Loucy (cell line): ENCODE data around the gene CNOT8.
"Not testable (repeated sequence)": the region's sequence is repeated elsewhere in the genome, so short reads cannot be mapped to it uniquely, and the experiment has no call there.

Experiments used
- H2AFZ ChIP-seq: fragments of 200-600 bp; sonication (generic); 2 replicates; pipeline ENCODE4 v1.6.0; 2016; ENCODE audit warnings: antibody characterized with exemption, mild to moderate bottlenecking, low read length, moderate library complexity
- H3F3A ChIP-seq: fragments of 200-600 bp; 2 replicates; pipeline ENCODE4 v1.6.0; 2016; ENCODE audit warnings: antibody characterized with exemption, low read depth, mild to moderate bottlenecking
- H3K27me3 ChIP-seq: fragments of 200-600 bp; sonication (generic); 2 replicates; pipeline ENCODE4 v1.6.1; 2014; ENCODE audit warnings: low read length, mild to moderate bottlenecking; ENCODE audit not compliant: insufficient read depth, poor library complexity, severe bottlenecking
- H3K36me3 ChIP-seq: fragments of 200-600 bp; sonication (generic); 2 replicates; pipeline ENCODE4 v1.6.1; 2016; ENCODE audit warnings: low read length; ENCODE audit not compliant: insufficient read depth
- H3K4me1 ChIP-seq: fragments of 200-600 bp; sonication (generic); 2 replicates; pipeline ENCODE4 v1.5.1; 2014; ENCODE audit warnings: low read length, mild to moderate bottlenecking; ENCODE audit not compliant: insufficient read depth, poor library complexity, severe bottlenecking
- H3K4me2 ChIP-seq: fragments of 200-600 bp; sonication (generic); 2 replicates; pipeline ENCODE4 v1.6.0; 2014; ENCODE audit warnings: antibody characterized with exemption, low read length, low read depth, mild to moderate bottlenecking; ENCODE audit not compliant: poor library complexity, severe bottlenecking
- H3K4me3 ChIP-seq: fragments of 200-600 bp; sonication (generic); 2 replicates; pipeline ENCODE4 v1.5.1; 2014; ENCODE audit warnings: low read length, mild to moderate bottlenecking, mixed read lengths; ENCODE audit not compliant: poor library complexity, severe bottlenecking
- H3K79me2 ChIP-seq: fragments of 200-600 bp; sonication (generic); 2 replicates; pipeline ENCODE4 v1.6.1; 2014; ENCODE audit warnings: low read length; ENCODE audit not compliant: insufficient read depth
- H3K9ac ChIP-seq: fragments of 200-600 bp; sonication (generic); 2 replicates; pipeline ENCODE4 v1.6.0; 2014; ENCODE audit warnings: mild to moderate bottlenecking, low read depth, low read length, moderate library complexity; ENCODE audit not compliant: poor library complexity, severe bottlenecking
- H3K9me2 ChIP-seq: fragments of 200-600 bp; sonication (generic); replicated peaks from 2 replicates; pipeline ENCODE4 v1.6.1; 2016; ENCODE audit warnings: low read depth, low read length, mixed read lengths
- H3K9me3 ChIP-seq: fragments of 200-600 bp; sonication (generic); 2 replicates; pipeline ENCODE4 v1.6.1; 2014; ENCODE audit warnings: mild to moderate bottlenecking, antibody characterized with exemption, low read length, low read depth; ENCODE audit not compliant: insufficient read depth
- H4K20me1 ChIP-seq: fragments of 200-600 bp; sonication (generic); 2 replicates; pipeline ENCODE4 v1.6.0; 2014; ENCODE audit warnings: antibody characterized with exemption, low read length, mild to moderate bottlenecking; ENCODE audit not compliant: insufficient read depth, poor library complexity, severe bottlenecking
- EZH2phosphoT487 ChIP-seq: fragments of 200-600 bp; IDR thresholded peaks from 2 replicates; pipeline ENCODE4 v1.6.1; 2018; ENCODE audit warnings: antibody characterized with exemption, mild to moderate bottlenecking, moderate library complexity, borderline replicate concordance
- TF ChIP-seq, protein P1 (sequence below): fragments of 200-600 bp; sonication (generic); conservative IDR thresholded peaks from 2 replicates; pipeline ENCODE4 v1.5.1; 2014; ENCODE audit warnings: mild to moderate bottlenecking, antibody characterized with exemption, low read length

The CNOT8 gene

DNA sequence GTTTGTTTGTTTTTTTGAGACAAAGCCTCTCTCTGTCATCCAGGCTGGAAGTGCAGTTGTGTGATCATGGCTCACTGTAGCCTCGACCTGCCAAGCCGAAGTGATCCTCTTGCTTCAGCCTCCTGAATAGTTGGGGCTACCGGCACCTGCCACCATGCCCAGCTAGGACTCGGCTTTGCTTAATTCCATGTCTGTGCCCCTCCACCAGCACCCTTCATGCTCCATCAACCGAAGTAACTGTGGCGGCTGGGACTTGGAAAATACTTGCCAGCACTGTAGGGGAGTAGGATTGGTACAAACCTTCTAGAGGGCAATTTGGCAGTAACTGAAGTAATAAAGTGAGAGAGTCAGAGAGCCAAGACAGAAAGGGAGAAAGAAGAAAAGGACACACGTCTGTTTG, 27.0 kb upstream of the CNOT8 start:
- H2AFZ ChIP-seq, result no peak overlapping the region
- H3K27me3 ChIP-seq, result no peaks in the 10 kb centered on the region
- H3K36me3 ChIP-seq, result no peaks in the 10 kb centered on the region
- TF ChIP-seq, protein P1, sequence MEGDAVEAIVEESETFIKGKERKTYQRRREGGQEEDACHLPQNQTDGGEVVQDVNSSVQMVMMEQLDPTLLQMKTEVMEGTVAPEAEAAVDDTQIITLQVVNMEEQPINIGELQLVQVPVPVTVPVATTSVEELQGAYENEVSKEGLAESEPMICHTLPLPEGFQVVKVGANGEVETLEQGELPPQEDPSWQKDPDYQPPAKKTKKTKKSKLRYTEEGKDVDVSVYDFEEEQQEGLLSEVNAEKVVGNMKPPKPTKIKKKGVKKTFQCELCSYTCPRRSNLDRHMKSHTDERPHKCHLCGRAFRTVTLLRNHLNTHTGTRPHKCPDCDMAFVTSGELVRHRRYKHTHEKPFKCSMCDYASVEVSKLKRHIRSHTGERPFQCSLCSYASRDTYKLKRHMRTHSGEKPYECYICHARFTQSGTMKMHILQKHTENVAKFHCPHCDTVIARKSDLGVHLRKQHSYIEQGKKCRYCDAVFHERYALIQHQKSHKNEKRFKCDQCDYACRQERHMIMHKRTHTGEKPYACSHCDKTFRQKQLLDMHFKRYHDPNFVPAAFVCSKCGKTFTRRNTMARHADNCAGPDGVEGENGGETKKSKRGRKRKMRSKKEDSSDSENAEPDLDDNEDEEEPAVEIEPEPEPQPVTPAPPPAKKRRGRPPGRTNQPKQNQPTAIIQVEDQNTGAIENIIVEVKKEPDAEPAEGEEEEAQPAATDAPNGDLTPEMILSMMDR, result no peak
- TF ChIP-seq EZH2phosphoT487, result no peak
- H3K79me2 ChIP-seq, result no peaks in the 10 kb centered on the region
- H3K9me2 ChIP-seq, result no peaks in the 10 kb centered on the region
- no peaks in the 10 kb centered on the region for H3K4me1 ChIP-seq
- H4K20me1 ChIP-seq, result no peaks in the 10 kb centered on the region
- no peak overlapping the region for H3K4me2 ChIP-seq
- H3K9me3 ChIP-seq, result no peaks in the 10 kb centered on the region
- no peak overlapping the region for H3K4me3 ChIP-seq
- H3F3A ChIP-seq, result no peaks in the 10 kb centered on the region
- no peak overlapping the region for H3K9ac ChIP-seq

DNA sequence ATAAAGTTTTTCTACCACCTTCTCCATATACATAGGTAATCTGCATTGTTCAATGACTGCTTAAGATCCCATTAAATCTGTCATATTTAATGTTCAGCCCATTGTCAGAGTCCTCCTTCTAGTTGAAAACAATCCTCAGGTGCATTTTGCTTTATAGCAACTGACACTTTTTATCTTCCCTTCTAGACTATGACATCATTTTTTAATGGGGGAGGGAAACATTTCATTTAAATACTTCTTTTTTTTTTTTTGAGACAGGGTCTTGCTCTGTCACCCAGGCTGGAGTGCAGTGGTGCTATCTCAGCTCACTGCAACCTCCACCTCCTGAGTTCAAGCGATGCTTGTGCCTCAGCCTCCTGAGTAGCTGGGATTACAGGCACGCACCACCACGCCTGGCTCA, 25.6 kb upstream of the CNOT8 start:
- H4K20me1 ChIP-seq, H3K9me2 ChIP-seq, H3K4me3 ChIP-seq, H3K9ac ChIP-seq, H3K27me3 ChIP-seq, H2AFZ ChIP-seq, H3K4me1 ChIP-seq, H3K36me3 ChIP-seq, H3F3A ChIP-seq, H3K9me3 ChIP-seq, H3K4me2 ChIP-seq, H3K79me2 ChIP-seq: not testable (repeated sequence)

DNA sequence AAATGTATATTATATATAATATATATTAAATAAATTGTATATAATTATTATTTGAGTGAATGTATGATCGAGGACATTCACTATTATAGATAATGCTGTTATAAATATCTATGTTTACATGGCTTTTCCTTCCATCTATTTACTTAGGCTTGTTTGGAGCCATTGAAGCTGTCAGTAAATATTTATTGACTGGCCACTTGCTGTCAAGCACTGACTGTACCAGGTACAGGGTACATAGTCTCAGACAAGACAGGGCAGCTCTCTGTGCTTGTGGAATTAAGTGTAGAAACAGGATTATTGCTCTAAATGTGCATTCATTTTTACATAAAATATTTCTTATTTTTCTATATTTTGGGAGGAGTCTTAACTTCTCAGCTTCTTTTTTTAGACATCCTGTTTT, 24.4 kb upstream of the CNOT8 start:
- no peaks in the 10 kb centered on the region for H3K27me3 ChIP-seq
- no peaks in the 10 kb centered on the region for H3F3A ChIP-seq
- no peaks in the 10 kb centered on the region for H3K4me1 ChIP-seq
- no peaks in the 10 kb centered on the region for H3K9me2 ChIP-seq
- no peak overlapping the region for H2AFZ ChIP-seq
- H3K36me3 ChIP-seq, result no peaks in the 10 kb centered on the region
- no peaks in the 10 kb centered on the region for H3K9me3 ChIP-seq
- no peak overlapping the region for H3K4me3 ChIP-seq
- no peaks in the 10 kb centered on the region for H3K79me2 ChIP-seq
- no peak overlapping the region for H3K9ac ChIP-seq
- H3K4me2 ChIP-seq, result no peak overlapping the region
- no peaks in the 10 kb centered on the region for H4K20me1 ChIP-seq
- TF ChIP-seq EZH2phosphoT487, result no peak
- TF ChIP-seq, protein P1, result no peak

DNA sequence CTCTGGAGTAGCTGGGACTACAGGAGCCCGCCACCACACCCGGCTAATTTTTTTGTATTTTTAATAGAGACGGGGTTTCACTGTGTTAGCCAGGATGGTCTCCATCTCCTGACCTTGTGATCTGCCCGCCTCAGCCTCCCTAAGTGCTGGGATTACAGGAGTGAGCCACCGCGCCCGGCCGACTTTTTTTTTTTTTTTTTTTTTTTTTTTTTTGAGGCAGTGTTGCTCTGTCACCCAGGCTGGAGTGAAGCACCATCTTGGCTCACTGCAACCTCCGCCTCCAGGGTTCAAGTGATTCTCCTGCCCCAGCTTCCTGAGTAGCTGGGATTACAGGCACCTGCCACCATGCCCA, 22.8 kb upstream of the CNOT8 start:
- H3K9ac ChIP-seq, H3K9me3 ChIP-seq, H3K4me2 ChIP-seq, H3K79me2 ChIP-seq, H2AFZ ChIP-seq, H3K4me3 ChIP-seq, H3K9me2 ChIP-seq, H3K27me3 ChIP-seq, H3F3A ChIP-seq, H3K4me1 ChIP-seq, H3K36me3 ChIP-seq, H4K20me1 ChIP-seq: not testable (repeated sequence)
